OCI-LY3 (cell line): Measurements from ENCODE around the gene DDOST.

ENCODE experiments used
- H2AFZ ChIP-seq: fragments of 200-600, 300-600 bp; shearing (Covaris generic); 2 replicates; pipeline ENCODE4 v1.6.0; 2014; ENCODE audit warnings: antibody characterized with exemption, low read depth, low read length
- H3K27ac ChIP-seq: fragments of 200-600, 300-600 bp; sonication (generic); 2 replicates; pipeline ENCODE4 v1.5.1; 2014; ENCODE audit warnings: mild to moderate bottlenecking, low read length, moderate library complexity, mixed read lengths
- H3K27me3 ChIP-seq: fragments of 200-600, 300-600 bp; sonication (generic); 2 replicates; pipeline ENCODE4 v1.6.1; 2014; ENCODE audit warnings: low read depth, low read length, mixed read lengths
- H3K36me3 ChIP-seq: fragments of 200-600, 300-600 bp; sonication (generic); replicated peaks from 2 replicates; pipeline ENCODE3; 2014; ENCODE audit warnings: low read depth, low read length, mixed read lengths
- H3K4me1 ChIP-seq: fragments of 300-600, 200-600 bp; sonication (generic); 2 replicates; pipeline ENCODE4 v1.6.1; 2014; ENCODE audit warnings: low read length, mixed read lengths
- H3K4me2 ChIP-seq: fragments of 200-600, 300-600 bp; sonication (generic); 2 replicates; pipeline ENCODE4 v1.6.1; 2014; ENCODE audit warnings: low read length, mixed read lengths
- H3K4me3 ChIP-seq: fragments of 300-600, 200-600 bp; sonication (generic); 2 replicates; pipeline ENCODE4 v1.5.1; 2014; ENCODE audit warnings: antibody characterized with exemption, mild to moderate bottlenecking, low read length, moderate library complexity
- H3K79me2 ChIP-seq: fragments of 300-600, 200-600 bp; shearing (Covaris generic); 2 replicates; pipeline ENCODE4 v1.6.1; 2014; ENCODE audit warnings: mild to moderate bottlenecking, low read length, mixed read lengths
- H3K9ac ChIP-seq: fragments of 300-600, 200-600 bp; shearing (Covaris generic); 2 replicates; pipeline ENCODE4 v1.6.0; 2014; ENCODE audit warnings: mild to moderate bottlenecking, low read length, moderate library complexity
- H3K9me3 ChIP-seq: fragments of 200-600, 300-600 bp; shearing (Covaris generic); 2 replicates; pipeline ENCODE4 v1.6.1; 2014; ENCODE audit warnings: low read length, mixed read lengths; ENCODE audit not compliant: insufficient read depth
- H4K20me1 ChIP-seq: fragments of 200-600, 300-600 bp; sonication (generic); 2 replicates; pipeline ENCODE4 v1.6.1; 2016; ENCODE audit warnings: low read length, mixed read lengths; ENCODE audit not compliant: insufficient read depth
- EZH2phosphoT487 ChIP-seq: fragments of 200-600 bp; shearing (Covaris generic); IDR thresholded peaks from 2 replicates; pipeline ENCODE4 v1.6.1; 2018; ENCODE audit warnings: antibody characterized with exemption, mixed run types, low read depth
- TF ChIP-seq, protein P1 (sequence below): fragments of 200-600, 300-600 bp; sonication (generic); IDR thresholded peaks from 2 replicates; pipeline ENCODE4 v1.5.1; 2014; ENCODE audit warnings: antibody characterized with exemption, low read length, low read depth

The DDOST gene

DNA sequence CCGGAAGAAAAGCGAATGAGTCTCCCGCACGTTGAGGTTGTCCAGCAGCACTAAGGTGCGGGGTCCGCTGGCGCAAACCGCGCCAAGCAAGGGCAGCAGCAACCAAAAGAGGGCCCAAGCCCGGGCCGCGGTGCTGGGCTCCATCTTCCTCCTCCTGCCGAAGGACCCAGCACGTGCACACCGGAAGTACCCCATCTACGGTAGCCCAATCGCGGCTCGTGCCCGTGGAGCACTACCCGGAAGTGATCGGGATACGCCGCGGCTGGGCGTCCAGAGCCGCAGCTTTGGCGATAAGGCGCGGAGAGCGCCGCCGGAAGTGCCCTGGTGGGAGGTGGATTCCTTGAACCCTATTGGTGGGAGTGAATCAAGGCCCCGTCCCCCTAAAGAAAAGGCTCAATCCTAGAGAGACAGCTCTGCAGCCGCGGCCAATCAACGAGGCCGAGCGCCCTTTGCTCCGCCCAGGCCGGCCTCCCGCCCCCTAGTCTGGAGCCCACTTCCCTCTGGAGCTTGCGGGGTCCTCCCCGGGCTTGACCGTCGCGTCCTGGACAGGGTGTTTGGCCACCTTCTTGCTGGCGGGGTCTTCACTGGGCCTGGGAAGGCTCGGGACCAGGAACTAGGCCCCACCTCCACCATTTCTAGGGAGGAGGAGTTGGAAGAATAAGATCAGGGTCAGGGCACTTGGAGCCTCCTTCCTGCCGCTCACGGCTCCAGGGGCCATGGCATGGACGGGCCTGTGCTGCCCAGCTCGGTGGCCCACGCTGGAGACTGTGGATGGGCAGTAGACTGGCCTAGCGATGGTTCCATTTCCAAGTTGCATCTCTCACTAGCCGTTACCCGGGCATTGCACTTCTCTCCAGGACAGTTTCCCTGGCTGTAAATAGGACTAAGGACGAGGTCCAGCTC, at the start of gene DDOST:
Gene DDOST (minus strand): TSS at position 163 of the 903 bp plus-strand sequence. CDS start 19 bp downstream, at position 144.
- H3K27me3 ChIP-seq = no peaks in the 10 kb centered on the region
- no peak within 1 kb of the TSS; the same call in 1 of the 2 replicates for H2AFZ ChIP-seq
- H3K79me2 ChIP-seq = peaks cover 45% of the 10 kb centered on the region
- peaks cover 26% of the 10 kb centered on the region for H3K36me3 ChIP-seq
- H3K4me2 ChIP-seq = peak within 1 kb of the TSS; percentile 73
- peak within 1 kb of the TSS; percentile 98 for H3K4me3 ChIP-seq
- H3K9ac ChIP-seq = peak within 1 kb of the TSS; percentile 96
- H3K4me1 ChIP-seq = peaks cover 11% of the 10 kb centered on the region; the same call in 1 of the 2 replicates
- no peaks in the 10 kb centered on the region for H3K9me3 ChIP-seq
- peak within 1 kb of the TSS; percentile 56 for H3K27ac ChIP-seq
- H4K20me1 ChIP-seq = no peaks in the 10 kb centered on the region
- TF ChIP-seq EZH2phosphoT487 = no peak
- TF ChIP-seq, protein P1, sequence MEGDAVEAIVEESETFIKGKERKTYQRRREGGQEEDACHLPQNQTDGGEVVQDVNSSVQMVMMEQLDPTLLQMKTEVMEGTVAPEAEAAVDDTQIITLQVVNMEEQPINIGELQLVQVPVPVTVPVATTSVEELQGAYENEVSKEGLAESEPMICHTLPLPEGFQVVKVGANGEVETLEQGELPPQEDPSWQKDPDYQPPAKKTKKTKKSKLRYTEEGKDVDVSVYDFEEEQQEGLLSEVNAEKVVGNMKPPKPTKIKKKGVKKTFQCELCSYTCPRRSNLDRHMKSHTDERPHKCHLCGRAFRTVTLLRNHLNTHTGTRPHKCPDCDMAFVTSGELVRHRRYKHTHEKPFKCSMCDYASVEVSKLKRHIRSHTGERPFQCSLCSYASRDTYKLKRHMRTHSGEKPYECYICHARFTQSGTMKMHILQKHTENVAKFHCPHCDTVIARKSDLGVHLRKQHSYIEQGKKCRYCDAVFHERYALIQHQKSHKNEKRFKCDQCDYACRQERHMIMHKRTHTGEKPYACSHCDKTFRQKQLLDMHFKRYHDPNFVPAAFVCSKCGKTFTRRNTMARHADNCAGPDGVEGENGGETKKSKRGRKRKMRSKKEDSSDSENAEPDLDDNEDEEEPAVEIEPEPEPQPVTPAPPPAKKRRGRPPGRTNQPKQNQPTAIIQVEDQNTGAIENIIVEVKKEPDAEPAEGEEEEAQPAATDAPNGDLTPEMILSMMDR = peak; percentile 16; the same call in 1 of the 2 replicates

DNA sequence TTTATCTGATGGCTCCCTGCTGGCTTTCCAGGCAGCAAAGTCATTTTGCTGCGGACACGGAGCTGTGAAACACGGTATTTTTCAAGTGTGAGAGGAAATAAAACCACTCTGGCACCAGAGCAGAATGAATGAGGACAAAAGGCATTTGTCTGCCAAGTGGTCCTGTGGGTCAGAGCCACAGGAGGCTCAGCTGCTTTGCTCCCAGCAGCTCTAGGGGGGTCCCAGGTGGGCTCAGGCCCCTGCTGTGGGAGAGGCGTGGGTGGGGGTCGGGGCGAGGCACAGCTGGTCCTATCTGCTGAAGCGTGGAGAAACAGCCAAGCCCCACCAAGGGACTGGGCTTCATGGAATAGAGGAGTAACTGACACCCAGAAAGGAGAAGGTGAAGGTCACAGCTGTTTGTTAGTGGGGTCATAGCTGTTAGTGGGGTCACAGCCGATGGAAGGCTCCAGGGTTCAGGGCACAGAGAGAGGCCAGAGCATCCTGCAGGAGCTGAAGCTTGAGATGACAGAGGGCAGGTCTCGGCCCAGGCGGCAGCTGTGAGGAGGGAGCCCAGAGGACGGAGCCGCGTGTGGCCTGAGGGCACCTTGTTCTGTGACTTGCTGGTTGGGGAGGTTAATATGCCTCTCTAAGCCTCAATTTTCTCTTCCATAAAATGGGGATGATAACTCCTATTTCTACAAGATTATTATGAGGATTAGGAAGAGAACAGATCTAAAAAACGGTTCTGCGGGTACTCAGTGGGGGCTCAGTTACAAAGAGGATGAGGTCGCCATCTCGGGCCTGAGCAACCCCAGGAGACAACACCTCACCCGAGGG, 49.5 kb upstream of the DDOST start:
- Histone ChIP-seq H3K4me1 (no peaks in the 10 kb centered on the region), H3K9ac (no peak overlapping the region), H3K9me3 (no peaks in the 10 kb centered on the region), H3K4me2 (no peak overlapping the region), H2AFZ (no peak overlapping the region), H3K27me3 (no peaks in the 10 kb centered on the region), H4K20me1 (no peaks in the 10 kb centered on the region), H3K27ac (no peak overlapping the region), H3K79me2 (no peaks in the 10 kb centered on the region), H3K4me3 (no peak overlapping the region), H3K36me3 (no peaks in the 10 kb centered on the region)
- TF ChIP-seq, protein P1 = no peak

DNA sequence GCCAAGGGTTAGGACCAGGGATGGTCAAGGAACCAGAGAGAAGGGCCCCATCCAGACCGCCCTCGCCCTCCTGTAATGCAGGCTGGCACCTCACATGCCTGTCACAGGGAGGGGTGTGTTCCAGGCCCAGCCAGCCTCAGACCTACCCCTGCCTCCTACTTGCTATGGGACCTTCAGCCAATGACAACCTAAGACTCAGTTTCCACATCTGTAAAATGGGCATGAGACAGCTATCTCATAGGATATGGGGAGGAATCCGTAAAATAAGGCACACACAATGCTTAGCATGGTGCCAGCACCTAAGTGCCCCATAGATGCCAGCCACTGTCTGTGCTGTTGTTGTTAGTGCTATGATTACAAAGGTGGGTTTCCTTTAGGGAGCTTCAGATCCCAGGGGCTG, 48.7 kb upstream of the DDOST start:
- Histone ChIP-seq H4K20me1 (no peaks in the 10 kb centered on the region), H3K9me3 (no peaks in the 10 kb centered on the region), H3K36me3 (no peaks in the 10 kb centered on the region), H3K9ac (no peak overlapping the region), H3K4me1 (no peaks in the 10 kb centered on the region), H3K4me3 (no peak overlapping the region), H2AFZ (no peak overlapping the region), H3K27ac (no peak overlapping the region), H3K79me2 (no peaks in the 10 kb centered on the region), H3K4me2 (no peak overlapping the region), H3K27me3 (no peaks in the 10 kb centered on the region)
- no peak for TF ChIP-seq EZH2phosphoT487
- TF ChIP-seq, protein P1 = no peak

DNA sequence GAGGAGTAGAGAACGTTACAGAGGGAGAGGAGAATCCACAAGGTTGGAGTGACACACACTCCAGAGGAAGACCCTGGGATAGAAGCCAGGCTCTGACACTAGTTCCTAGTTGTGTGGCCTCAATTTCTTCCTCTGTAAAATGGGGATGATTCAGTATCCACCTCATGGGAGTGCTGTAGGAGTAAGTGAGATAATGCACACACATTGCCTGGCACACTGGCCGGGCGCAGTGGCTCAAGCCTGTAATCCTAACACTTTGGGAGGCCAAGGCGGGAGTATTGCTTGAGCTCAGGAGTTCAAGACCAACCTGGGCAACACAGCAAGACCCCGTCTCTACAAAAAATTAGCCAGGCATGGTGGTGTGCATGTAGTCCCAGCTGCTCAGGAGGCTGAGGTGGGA, 47.7 kb upstream of the DDOST start:
- no peak overlapping the region for H2AFZ ChIP-seq
- no peaks in the 10 kb centered on the region for H3K27me3 ChIP-seq
- no peak overlapping the region for H3K4me2 ChIP-seq
- H3K4me1 ChIP-seq = no peaks in the 10 kb centered on the region
- H3K9ac ChIP-seq = no peak overlapping the region
- H3K9me3 ChIP-seq = no peaks in the 10 kb centered on the region
- no peaks in the 10 kb centered on the region for H4K20me1 ChIP-seq
- no peak overlapping the region for H3K4me3 ChIP-seq
- no peaks in the 10 kb centered on the region for H3K36me3 ChIP-seq
- H3K79me2 ChIP-seq = no peaks in the 10 kb centered on the region
- TF ChIP-seq, protein P1 = no peak
- no peak for TF ChIP-seq EZH2phosphoT487
- no peak overlapping the region for H3K27ac ChIP-seq
